Raji (cell line): ENCODE measurements around the gene ECEL1.

Experiments
- POLR2A ChIP-seq: IDR thresholded peaks from 2 replicates; pipeline ENCODE4 v1.6.1; 2011; ENCODE audit warnings: low read depth, low read length, control low read depth; ENCODE audit not compliant: insufficient read depth

ECEL1 gene

DNA sequence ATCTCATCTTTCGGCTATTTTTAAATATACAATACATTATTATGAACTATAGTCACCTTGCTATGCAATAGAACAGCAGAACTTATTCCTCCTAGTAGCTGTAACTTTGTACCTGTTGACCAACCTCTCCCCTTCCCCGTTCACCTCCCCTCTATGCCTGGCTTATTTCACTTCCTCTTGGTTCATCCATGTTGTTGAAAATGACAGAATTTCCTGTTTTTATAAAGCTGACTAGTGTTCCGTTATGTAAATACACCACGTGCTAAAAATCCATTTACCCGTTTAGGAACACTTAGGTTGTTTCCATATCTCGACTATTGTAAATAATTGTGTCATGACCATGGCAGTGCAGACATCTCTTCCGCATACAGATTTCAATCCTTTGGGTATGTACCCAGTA, 21.4 kb downstream of the ECEL1 start:
- TF ChIP-seq POLR2A: no peak

DNA sequence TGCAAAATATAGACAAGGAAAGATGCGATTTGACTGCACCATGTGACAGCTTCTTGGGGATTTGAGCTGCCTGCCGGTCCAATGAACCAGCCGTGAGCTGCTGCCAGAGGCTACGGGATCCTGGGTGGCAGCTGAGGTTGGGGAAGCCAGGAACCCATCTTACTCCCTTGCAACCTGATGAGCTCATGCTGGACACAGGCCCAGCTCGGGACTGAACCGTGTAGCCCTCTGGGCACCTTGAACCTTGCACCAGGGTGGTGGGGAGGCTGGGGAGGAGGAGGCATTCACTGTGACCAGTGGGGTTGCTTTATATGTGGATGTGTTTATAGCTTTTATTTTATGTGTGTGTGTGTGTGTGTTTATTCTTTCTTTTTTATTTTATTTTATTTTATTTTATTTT, 22.6 kb downstream of the ECEL1 start:
- no peak for TF ChIP-seq POLR2A

DNA sequence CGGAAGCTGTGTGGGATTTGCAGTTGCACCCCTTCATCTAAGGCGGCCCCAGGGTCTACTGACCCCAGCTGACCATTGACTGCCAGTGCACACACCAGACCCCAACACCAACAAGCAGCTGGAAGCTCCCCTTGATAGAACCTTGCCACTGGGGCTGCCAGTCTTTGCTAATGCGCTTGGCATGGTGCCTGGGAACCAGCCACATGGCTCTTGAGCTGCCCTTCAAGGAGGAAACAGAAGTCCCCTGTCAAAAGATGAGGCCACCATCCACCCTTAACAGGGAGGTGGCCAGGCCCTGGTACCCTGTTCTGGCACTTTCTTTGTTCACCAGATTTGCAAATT, 23.1 kb downstream of the ECEL1 start:
- TF ChIP-seq POLR2A: no peak

DNA sequence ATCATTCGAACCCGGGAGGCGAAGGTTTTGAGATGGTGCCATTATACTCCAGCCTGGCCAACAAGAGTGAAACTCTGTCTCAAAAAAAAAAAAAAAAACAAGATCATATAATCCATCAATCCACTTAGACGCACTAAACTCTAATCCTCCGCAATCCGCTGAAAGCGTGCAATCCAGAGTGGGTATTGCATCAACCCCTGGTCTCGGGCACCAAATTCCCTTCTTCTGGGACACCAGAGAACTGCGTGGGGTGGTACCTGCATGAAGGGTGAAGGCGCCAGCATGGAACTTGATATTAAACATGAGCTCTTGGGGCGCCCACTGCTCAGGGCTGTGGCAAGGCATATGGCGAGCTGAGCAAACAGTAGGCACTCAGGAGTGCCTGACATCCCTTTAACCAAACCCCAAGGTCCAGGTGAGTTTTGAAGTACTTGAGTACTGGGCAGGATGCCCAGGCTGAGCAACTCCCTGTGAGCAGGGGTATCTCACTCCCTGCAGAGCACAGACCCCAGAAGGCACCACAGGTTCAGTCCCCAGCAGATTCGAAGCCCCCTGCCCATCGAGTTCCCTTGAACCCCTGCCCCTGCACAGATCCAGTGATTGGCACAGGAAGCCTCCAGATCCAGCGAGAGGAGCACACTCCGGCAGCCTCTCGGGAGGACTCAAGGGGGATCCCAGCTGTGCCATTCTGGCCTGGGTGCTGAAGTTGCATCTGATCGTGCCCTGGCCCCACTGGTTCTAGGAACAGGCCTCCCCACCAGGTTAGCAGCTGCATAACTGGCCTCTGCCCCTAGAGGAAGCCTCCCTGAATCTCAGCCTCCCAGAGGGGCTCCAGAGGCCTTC, 23.7 kb downstream of the ECEL1 start:
- TF ChIP-seq POLR2A: no peak

DNA sequence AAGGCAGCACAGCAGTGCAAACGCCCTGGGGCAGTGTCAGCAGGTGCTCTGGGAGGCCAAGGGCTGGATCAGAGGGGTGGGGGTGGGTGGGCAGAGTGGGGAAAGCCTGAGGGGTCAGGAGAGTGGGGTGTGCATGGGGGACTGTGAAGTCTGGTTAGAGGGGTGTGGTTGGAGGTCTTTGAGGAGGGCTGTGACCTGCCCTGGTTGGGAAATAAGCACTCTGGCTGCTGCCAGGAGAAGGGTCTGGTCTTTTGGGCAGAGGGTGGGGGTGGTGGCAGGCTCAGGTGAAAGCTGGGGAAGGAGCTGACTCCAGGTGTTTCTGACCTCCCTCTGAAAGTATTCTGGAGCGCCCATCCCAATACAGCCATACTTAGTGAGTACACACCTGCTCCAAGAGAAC, 27.5 kb downstream of the ECEL1 start:
- TF ChIP-seq POLR2A: no peak

DNA sequence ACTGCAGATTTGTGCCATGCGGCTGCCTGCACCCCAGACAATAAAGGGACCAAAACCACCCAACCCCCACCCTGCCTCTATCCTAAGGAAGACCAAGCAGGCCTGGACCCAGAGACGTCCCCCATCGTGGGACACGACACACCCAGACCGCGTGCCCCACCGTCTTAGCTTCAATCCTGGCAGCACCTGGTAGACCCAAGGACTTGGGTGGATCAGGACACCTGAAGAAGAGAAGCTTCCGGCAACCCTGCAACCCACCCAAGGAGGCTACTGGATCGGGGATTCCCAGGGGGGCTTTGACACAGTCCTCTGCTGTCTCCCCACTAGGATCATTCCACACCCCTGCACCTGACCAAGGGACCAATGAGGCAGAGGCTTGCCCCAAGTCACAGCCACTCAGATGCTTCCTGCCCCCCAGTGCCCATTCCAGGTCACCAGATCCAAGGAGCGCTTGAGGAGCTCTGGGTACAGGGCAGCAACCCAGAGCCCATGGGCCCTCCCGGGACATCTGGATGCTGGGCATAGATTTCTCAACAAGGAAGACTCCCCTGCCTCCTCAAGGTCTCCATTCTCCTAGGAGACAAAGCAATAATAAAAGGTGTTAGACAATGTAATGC, 28.1 kb downstream of the ECEL1 start:
- no peak for TF ChIP-seq POLR2A

DNA sequence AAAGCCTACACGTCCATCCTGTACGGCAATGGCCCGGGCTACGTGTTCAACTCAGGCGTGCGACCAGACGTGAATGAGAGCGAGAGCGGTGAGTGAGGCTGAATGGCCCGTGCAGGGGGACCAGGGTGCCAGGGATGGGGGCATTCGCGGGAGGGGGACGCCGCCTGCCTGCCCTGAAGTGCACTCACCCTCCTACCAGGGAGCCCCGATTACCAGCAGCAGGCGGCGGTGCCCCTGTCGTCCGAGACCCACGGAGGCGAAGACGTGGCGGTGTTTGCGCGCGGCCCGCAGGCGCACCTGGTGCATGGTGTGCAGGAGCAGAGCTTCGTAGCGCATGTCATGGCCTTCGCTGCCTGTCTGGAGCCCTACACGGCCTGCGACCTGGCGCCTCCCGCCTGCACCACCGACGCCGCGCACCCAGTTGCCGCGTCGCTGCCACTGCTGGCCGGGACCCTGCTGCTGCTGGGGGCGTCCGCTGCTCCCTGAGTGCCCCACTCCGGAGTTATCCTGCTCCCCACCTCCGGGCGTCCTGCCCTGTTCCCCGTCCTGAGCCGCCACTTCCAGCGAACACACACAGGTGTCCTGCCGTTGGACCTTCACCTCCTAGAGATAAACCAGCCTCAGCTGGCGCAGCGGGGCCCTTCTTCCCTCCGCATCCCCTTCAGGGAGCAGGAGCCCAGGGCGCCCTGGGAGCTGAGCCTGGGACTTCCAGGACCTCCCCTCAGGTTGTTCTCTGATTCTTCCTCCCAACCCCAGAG, 28.8 kb downstream of the ECEL1 start:
- TF ChIP-seq POLR2A: no peak

DNA sequence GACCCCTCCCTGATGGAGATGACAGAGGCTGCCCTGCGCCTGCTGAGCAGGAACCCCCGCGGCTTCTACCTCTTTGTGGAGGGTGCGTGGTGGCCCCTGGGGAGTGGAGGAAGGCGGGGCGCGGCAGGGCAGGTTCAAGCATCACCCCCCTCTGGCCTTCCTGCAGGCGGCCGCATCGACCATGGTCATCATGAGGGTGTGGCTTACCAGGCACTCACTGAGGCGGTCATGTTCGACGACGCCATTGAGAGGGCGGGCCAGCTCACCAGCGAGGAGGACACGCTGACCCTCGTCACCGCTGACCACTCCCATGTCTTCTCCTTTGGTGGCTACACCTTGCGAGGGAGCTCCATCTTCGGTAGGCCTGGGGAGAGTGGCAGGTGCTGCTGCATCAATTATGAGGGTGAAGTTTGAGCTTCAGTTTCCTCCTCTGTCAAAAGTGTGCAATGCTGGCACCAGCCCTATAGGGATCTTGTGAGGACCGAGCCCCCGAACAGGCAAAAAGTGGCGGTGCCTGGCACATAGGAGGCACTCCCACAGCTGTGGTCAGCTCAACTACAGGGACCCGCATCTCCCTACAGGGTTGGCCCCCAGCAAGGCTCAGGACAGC, 29.5 kb downstream of the ECEL1 start:
- TF ChIP-seq POLR2A: no peak

DNA sequence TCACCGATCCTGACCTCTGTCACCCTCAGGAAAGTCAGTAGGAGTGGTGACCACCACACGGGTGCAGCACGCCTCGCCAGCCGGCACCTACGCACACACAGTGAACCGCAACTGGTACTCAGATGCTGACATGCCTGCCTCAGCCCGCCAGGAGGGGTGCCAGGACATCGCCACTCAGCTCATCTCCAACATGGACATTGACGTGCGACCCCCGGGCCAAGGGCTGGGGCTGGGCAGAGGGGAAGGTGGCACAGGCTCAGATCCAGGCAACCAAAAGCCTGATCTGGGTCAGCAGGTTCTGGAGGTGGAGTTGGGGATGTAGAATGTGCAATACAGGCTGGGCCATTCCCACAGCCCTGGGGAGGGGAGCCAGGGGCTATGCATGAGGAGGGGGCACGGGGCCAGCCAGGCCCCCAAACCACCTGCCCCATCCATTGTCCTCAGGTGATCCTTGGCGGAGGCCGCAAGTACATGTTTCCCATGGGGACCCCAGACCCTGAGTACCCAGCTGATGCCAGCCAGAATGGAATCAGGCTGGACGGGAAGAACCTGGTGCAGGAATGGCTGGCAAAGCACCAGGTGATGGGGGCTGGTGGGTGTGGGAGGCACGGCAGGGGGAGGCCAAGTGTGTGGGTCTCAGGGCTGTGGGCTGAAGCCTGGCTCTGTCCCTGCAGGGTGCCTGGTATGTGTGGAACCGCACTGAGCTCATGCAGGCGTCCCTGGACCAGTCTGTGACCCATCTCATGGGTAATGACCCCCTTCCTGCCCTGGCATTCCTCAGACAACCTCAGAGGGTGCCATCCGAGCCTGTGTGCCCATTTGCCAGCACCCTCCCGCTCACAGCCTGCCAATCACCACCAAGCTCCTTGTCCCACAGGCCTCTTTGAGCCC, 30.3 kb downstream of the ECEL1 start:
- TF ChIP-seq POLR2A: no peak

DNA sequence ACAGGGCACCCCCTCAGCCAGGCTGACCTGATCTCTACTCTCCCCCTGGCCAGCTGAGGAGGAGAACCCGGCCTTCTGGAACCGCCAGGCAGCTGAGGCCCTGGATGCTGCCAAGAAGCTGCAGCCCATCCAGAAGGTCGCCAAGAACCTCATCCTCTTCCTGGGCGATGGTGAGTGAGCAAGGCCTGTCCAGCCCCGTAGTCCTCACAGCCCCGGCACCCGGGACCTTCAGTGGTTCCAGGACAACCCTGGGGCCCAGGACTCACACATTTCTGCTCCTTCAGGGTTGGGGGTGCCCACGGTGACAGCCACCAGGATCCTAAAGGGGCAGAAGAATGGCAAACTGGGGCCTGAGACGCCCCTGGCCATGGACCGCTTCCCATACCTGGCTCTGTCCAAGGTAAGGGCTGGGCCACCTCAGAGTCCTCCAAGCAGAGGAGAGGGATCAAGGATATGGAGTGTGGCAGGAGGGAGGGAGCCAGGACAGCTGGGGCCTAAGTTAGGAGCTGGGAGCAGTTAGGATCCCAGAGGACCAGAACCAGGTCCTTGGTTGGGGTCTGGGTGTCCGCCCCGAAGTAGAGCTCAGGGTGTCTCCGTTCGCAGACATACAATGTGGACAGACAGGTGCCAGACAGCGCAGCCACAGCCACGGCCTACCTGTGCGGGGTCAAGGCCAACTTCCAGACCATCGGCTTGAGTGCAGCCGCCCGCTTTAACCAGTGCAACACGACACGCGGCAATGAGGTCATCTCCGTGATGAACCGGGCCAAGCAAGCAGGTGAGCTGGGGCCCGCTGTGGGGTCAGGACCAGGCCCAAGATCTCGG, 31.1 kb downstream of the ECEL1 start:
- no peak for TF ChIP-seq POLR2A

DNA sequence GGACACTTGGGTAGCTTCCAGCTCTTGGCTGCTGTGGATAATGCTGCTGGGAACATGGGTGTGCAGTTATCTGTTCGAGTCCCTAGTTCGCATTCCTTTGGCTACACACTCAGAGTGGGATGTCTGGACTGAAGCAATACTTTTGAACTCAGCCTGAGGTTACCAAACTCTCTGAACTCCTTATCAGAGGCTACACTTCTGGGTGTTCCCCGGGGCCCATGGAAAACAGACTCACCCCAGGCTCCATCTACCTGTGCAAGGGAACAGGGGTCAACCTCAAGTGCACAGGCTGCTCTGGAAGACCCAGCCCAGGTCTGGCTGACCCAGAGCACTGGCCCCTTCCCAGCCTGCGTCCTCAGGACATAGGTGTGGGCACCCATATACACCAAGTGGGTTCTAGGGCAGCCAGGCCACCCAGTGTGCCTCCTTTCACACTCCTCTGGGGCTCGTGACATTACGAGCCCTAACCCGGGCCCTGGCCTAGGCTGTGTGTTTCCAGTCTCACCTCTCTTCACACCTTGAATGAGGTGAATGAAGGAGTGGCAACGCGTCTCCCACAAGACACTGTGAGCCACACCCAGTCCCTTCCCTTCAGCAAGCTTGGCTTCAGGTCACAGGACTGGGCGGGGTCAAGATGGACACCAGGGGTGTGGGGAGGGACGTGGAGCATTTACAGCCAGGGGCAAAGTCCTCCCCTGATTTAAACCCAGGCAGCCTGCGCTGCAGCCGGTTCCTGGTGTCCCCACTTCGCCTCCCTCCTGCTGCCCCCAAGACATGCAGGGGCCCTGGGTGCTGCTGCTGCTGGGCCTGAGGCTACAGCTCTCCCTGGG, 32.0 kb downstream of the ECEL1 start, which contains the start of gene ALPI:
ALPI (plus strand) TSS at position 728 of the 830 bp plus-strand sequence; CDS start at position 775, 47 bp downstream.
- no peak for TF ChIP-seq POLR2A

DNA sequence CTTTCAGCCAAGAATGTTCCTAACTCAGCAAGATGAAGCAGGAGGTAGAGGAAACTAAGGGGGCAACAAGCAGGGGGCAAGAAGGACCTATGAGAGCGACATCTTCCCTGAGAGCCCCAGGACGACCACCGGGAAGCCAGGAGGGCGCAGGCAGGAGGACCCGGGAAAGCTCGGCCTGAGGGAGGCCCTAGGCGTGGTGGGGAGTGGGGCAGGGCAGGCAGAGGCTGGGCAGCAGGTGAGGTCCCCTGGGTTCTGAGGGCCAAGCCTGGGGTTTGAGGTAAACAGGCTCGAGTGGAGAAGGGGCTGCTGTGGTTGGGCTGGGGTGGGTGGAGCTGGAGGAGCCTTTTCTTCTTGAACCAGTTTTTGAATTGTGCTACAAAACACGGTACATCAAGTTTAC, 33.0 kb downstream of the ECEL1 start:
- TF ChIP-seq POLR2A: no peak

DNA sequence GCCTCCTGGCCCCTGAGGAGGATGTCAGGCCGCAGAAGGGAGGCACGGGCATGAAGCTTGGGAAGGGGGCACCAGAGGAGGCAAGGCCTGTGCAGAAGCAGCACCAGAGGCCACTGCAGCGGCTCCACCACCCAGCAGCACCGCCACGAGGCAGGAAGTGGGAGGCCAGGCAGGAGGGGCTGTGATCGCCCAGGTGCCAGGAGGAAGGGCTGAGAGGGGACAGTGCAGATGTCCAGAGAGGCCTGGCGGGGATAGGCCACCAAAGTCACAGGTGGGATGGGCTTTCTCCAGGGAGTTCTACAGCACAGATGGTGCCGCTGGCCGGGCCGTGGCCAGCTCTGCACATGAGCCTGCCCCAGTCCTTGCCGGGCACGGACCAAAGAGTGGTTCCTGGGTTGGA, 37.7 kb downstream of the ECEL1 start:
- TF ChIP-seq POLR2A: no peak
